Smooth muscle cell (in vitro differentiated cells): ENCODE data around the gene AFM. TPM values are rescaled to one million over a fixed set of nuclear protein-coding genes. Genes with fewer than 3 reads are reported as not detected.

ENCODE experiments used
- DNase-seq: peaks from one replicate; lab custom pipeline; 2025; ENCODE audit not compliant: unreplicated experiment; lab: John Stamatoyannopoulos, UW
- H2AFZ ChIP-seq: fragments of 200-600 bp; sonication (generic); 2 replicates; pipeline ENCODE4 v1.6.0; 2016; ENCODE audit warnings: antibody characterized with exemption, low read depth, mild to moderate bottlenecking
- H3F3A ChIP-seq: fragments of 200-600 bp; sonication (generic); 2 replicates; pipeline ENCODE4 v1.6.0; 2017; ENCODE audit warnings: antibody characterized with exemption, low read depth
- H3K27ac ChIP-seq: fragments of 200-600 bp; sonication (generic); 2 replicates; pipeline ENCODE4 v1.5.1; 2016; ENCODE audit warnings: low read depth, mild to moderate bottlenecking
- H3K27me3 ChIP-seq: fragments of 200-600 bp; sonication (generic); 2 replicates; pipeline ENCODE4 v1.6.1; 2016; ENCODE audit warnings: low read depth, mild to moderate bottlenecking
- H3K36me3 ChIP-seq: fragments of 200-600 bp; sonication (generic); 2 replicates; pipeline ENCODE4 v1.5.1; 2016; ENCODE audit warnings: low read depth
- H3K4me1 ChIP-seq: fragments of 200-600 bp; sonication (generic); 2 replicates; pipeline ENCODE4 v1.5.1; 2016; ENCODE audit warnings: low read depth
- H3K4me2 ChIP-seq: fragments of 200-600 bp; sonication (generic); 2 replicates; pipeline ENCODE4 v1.6.0; 2016; ENCODE audit warnings: mild to moderate bottlenecking
- H3K4me3 ChIP-seq: fragments of 200-600 bp; sonication (generic); 2 replicates; pipeline ENCODE4 v1.5.1; 2016; ENCODE audit warnings: mild to moderate bottlenecking
- H3K79me2 ChIP-seq: fragments of 200-600 bp; sonication (generic); 2 replicates; pipeline ENCODE4 v1.6.0; 2016; ENCODE audit warnings: low read depth, mild to moderate bottlenecking
- H3K9ac ChIP-seq: fragments of 200-600 bp; sonication (generic); 2 replicates; pipeline ENCODE4 v1.6.0; 2016; ENCODE audit warnings: low read depth
- H3K9me3 ChIP-seq: fragments of 200-600 bp; sonication (generic); replicated peaks from 2 replicates; pipeline ENCODE4 v1.5.1; 2016; ENCODE audit warnings: low read depth
- H4K20me1 ChIP-seq: fragments of 200-600 bp; sonication (generic); 2 replicates; pipeline ENCODE4 v1.6.0; 2016; ENCODE audit warnings: low read depth
- WGBS: methylation state at CpG from one replicate; pipeline ENCODE4 v1.1.7; 2016; ENCODE audit warnings: low lambda C conversion rate; 5-methylcytosine and 5-hydroxymethylcytosine counted together
- polyA plus RNA-seq: library from polyadenylated mRNA; unstranded; fragments of >200 nt; fragmentation: Nextera tagmentation; extraction: Ambion mirVana; gene quantifications from 2 replicates; pipeline ENCODE4 v1.2.1, GENCODE V29; 2016
- total RNA-seq: library from RNA; depleted of rRNA; stranded (reverse); fragments of >200 nt; gene quantifications from 2 replicates; pipeline ENCODE4 v1.2.3, GENCODE V29; 2014
- TF ChIP-seq, protein P1 (sequence below): fragments of 200-600 bp; sonication (generic); IDR thresholded peaks from 2 replicates; pipeline ENCODE4 v1.5.1; 2017; ENCODE audit warnings: borderline replicate concordance, mild to moderate bottlenecking, antibody characterized with exemption; ENCODE audit not compliant: insufficient read depth, poor library complexity, severe bottlenecking

Gene AFM
- total and polyA plus RNA-seq, 2 experiments from 2014 or later, result not detected

DNA sequence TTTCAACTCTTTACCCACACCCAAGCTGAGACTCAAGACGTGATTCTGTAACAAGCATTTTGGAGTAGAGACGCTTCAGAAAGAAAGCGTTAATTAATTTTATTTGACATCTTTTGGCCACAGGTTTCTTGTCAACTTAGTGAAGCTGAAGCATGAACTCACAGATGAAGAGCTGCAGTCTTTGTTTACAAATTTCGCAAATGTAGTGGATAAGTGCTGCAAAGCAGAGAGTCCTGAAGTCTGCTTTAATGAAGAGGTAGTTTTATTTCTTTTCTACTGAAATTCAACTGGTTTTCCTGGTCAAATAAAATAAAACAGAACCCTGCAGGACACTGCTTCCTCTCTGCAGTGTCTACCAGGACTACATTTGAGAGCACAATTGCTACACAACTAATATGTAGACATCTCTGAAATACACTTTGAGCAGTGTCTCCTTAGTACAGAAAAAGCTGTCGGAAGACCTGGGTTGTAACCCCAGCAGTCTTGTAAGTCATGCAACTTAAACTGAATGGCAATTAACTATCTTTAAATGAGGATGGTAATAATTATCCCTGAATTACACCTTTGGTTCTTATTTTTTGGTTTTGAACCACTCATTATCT, 20.2 kb downstream of the AFM start:
- Histone ChIP-seq H3K36me3 (no peaks in the 10 kb centered on the region), H3K27me3 (no peaks in the 10 kb centered on the region), H3K27ac (no peak overlapping the region), H3F3A (no peaks in the 10 kb centered on the region), H2AFZ (peak overlapping the region; percentile 42), H3K4me3 (no peak overlapping the region), H3K9ac (no peak overlapping the region), H3K9me3 (no peaks in the 10 kb centered on the region), H3K4me1 (no peaks in the 10 kb centered on the region), H3K79me2 (no peaks in the 10 kb centered on the region), H4K20me1 (no peaks in the 10 kb centered on the region), H3K4me2 (no peak overlapping the region)
- TF ChIP-seq, protein P1, sequence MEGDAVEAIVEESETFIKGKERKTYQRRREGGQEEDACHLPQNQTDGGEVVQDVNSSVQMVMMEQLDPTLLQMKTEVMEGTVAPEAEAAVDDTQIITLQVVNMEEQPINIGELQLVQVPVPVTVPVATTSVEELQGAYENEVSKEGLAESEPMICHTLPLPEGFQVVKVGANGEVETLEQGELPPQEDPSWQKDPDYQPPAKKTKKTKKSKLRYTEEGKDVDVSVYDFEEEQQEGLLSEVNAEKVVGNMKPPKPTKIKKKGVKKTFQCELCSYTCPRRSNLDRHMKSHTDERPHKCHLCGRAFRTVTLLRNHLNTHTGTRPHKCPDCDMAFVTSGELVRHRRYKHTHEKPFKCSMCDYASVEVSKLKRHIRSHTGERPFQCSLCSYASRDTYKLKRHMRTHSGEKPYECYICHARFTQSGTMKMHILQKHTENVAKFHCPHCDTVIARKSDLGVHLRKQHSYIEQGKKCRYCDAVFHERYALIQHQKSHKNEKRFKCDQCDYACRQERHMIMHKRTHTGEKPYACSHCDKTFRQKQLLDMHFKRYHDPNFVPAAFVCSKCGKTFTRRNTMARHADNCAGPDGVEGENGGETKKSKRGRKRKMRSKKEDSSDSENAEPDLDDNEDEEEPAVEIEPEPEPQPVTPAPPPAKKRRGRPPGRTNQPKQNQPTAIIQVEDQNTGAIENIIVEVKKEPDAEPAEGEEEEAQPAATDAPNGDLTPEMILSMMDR, result no peak
- 78% methylated on average over 5 of the region's 5 CpGs for WGBS
- DNase-seq, result no peak

DNA sequence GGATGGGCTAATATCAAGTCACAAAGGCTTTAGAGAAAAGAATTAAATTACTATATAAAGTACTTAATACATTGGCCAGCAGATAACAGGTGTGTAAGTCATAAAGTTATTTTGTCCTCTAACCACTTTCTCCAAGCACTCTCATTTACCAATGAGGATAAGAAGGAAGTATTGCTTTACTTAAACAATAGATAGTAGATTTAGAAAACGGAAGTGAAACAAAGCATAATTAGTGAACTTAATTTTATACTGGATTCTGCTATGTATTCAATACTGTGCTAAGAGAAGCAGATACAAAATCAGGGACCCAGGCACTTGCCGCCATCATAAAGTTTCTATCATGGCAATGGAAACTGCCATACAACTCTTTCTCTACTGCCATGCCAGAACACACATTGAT, 24.0 kb downstream of the AFM start:
- Histone ChIP-seq H3K27ac (no peak overlapping the region), H3K4me3 (no peak overlapping the region), H3K27me3 (no peaks in the 10 kb centered on the region), H4K20me1 (no peaks in the 10 kb centered on the region), H3K4me2 (no peak overlapping the region), H3K9ac (no peak overlapping the region), H2AFZ (no peak overlapping the region), H3K9me3 (no peaks in the 10 kb centered on the region), H3K36me3 (no peaks in the 10 kb centered on the region), H3F3A (no peaks in the 10 kb centered on the region), H3K4me1 (no peaks in the 10 kb centered on the region), H3K79me2 (no peaks in the 10 kb centered on the region)
- no peak for DNase-seq
- 98% methylated on average over 2 of the region's 2 CpGs for WGBS
- TF ChIP-seq, protein P1, result no peak

DNA sequence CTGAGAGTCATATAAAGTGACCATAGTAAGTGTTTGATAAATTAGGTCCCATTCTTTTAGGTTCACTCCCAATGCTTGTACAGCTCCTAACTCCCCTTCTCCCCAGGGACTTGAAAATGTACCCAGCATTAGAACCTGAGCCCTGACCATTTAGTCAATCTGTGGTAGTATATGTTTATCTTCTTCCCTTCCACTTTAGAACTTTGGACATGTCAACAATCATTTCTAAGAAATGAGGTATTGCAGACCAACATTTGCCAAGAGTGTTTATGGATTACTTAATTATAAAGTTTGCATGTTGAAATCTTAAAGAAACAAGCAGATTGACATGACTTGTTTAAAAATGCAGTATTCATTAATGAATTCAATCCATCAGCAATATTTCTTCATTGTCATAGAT, 26.0 kb downstream of the AFM start:
- Histone ChIP-seq H3K27me3 (no peaks in the 10 kb centered on the region), H2AFZ (no peak overlapping the region), H3K9me3 (no peaks in the 10 kb centered on the region), H3K79me2 (no peaks in the 10 kb centered on the region), H3K27ac (no peak overlapping the region), H3K4me1 (no peaks in the 10 kb centered on the region), H3K9ac (no peak overlapping the region), H3K4me3 (no peak overlapping the region), H3K4me2 (no peak overlapping the region), H3K36me3 (no peaks in the 10 kb centered on the region), H4K20me1 (no peaks in the 10 kb centered on the region), H3F3A (no peaks in the 10 kb centered on the region)
- TF ChIP-seq, protein P1, result no peak
- no peak for DNase-seq

DNA sequence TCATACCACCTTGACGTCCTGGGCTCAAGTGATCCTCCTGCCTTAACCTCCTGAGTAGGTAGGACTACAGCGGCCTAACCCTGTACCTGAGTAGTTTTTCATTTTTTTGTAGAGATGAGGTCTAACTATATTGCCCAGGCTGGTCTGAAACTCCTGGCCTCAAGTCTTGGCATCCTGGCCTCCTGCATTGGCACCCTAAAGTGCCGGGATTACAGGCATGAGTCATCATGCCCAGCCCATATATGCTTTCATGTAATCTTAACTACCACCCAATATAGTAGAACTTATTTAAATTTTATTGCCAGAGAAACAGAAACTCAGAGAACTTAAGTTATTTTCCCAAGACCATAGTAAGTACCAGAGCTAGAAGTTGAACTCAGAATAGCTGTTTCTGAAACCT, 27.1 kb downstream of the AFM start:
- no peaks in the 10 kb centered on the region for H3K79me2 ChIP-seq
- no peaks in the 10 kb centered on the region for H3K27me3 ChIP-seq
- no peaks in the 10 kb centered on the region for H3K36me3 ChIP-seq
- TF ChIP-seq, protein P1, result no peak
- DNase-seq, result no peak
- H3K4me1 ChIP-seq, result no peaks in the 10 kb centered on the region
- H4K20me1 ChIP-seq, result no peaks in the 10 kb centered on the region
- H3K4me2 ChIP-seq, result no peak overlapping the region
- no peaks in the 10 kb centered on the region for H3K9me3 ChIP-seq
- 92% methylated on average over 3 of the region's 3 CpGs for WGBS
- H3K4me3 ChIP-seq, result no peak overlapping the region
- H3K27ac ChIP-seq, result no peak overlapping the region
- H3F3A ChIP-seq, result no peaks in the 10 kb centered on the region
- no peak overlapping the region for H3K9ac ChIP-seq
- H2AFZ ChIP-seq, result no peak overlapping the region
